HG03108 (cell line): ENCODE results near the gene PHEX.

Experiments used
- ATAC-seq: cut with Tn5 transposase; IDR thresholded peaks from one replicate; pipeline ENCODE4 v1.9.1; 2021; ENCODE audit warnings: moderate library complexity; ENCODE audit not compliant: unreplicated experiment

The PHEX gene

GRCh38 chrX:22039541-22039940 lies 7.4 kb downstream of the PHEX start:
- no peak for ATAC-seq

- ATAC-seq: no peak
Measured at GRCh38 chrX:22040184-22040583, 8.1 kb downstream of the PHEX start.

GRCh38 chrX:22041907-22042530 lies 9.9 kb downstream of the PHEX start:
- no peak for ATAC-seq

GRCh38 chrX:22043872-22044271 lies 11.7 kb downstream of the PHEX start:
- no peak for ATAC-seq

GRCh38 chrX:22047468-22047867 lies 15.3 kb downstream of the PHEX start:
- no peak for ATAC-seq

- no peak for ATAC-seq
Measured at GRCh38 chrX:22053481-22053880, 21.4 kb downstream of the PHEX start.

- no peak for ATAC-seq
Measured at GRCh38 chrX:22056235-22056634, 24.1 kb downstream of the PHEX start.

- ATAC-seq: no peak
Measured at GRCh38 chrX:22057667-22058066, 25.5 kb downstream of the PHEX start.

GRCh38 chrX:22059775-22060174 lies 27.6 kb downstream of the PHEX start:
- ATAC-seq: no peak

- ATAC-seq: peak; percentile 69
Measured at GRCh38 chrX:22060415-22061280, 28.5 kb downstream of the PHEX start.

GRCh38 chrX:22063284-22063683 lies 31.2 kb downstream of the PHEX start:
- ATAC-seq: peak; percentile 74

- no peak for ATAC-seq
Measured at GRCh38 chrX:22069586-22069985, 37.5 kb downstream of the PHEX start.

GRCh38 chrX:22073928-22074327 lies 41.8 kb downstream of the PHEX start:
- no peak for ATAC-seq

GRCh38 chrX:22078117-22078516 lies 46.0 kb downstream of the PHEX start:
- ATAC-seq: no peak

GRCh38 chrX:22081475-22082092 lies 49.5 kb downstream of the PHEX start:
- ATAC-seq: no peak

- no peak for ATAC-seq
Measured at GRCh38 chrX:22086003-22086402, 53.9 kb downstream of the PHEX start.

GRCh38 chrX:22087011-22087557 lies 55.0 kb downstream of the PHEX start:
- no peak for ATAC-seq

- no peak for ATAC-seq
Measured at GRCh38 chrX:22088326-22088725, 56.2 kb downstream of the PHEX start.

GRCh38 chrX:22090181-22090580 lies 58.1 kb downstream of the PHEX start:
- no peak for ATAC-seq

GRCh38 chrX:22093550-22093949 lies 61.4 kb downstream of the PHEX start:
- ATAC-seq: no peak

- ATAC-seq: no peak
Measured at GRCh38 chrX:22095286-22095685, 63.2 kb downstream of the PHEX start.

- no peak for ATAC-seq
Measured at GRCh38 chrX:22095856-22096255, 63.7 kb downstream of the PHEX start.
